Ishikawa (cell line): ENCODE results near the gene ADAM11.

ENCODE experiments used
- CEBPB ChIP-seq: IDR thresholded peaks from 2 replicates; pipeline ENCODE4 v1.6.1; 2012
- CREB1 ChIP-seq: IDR thresholded peaks from 2 replicates; pipeline ENCODE4 v1.6.1; 2012; ENCODE audit warnings: low read depth
- EGR1 ChIP-seq: IDR thresholded peaks from 2 replicates; pipeline ENCODE4 v1.6.1; 2012
- EP300 ChIP-seq: IDR thresholded peaks from 2 replicates; pipeline ENCODE4 v1.6.1; 2012; ENCODE audit warnings: borderline replicate concordance
- FOXM1 ChIP-seq: IDR thresholded peaks from 2 replicates; pipeline ENCODE4 v1.6.1; 2012; ENCODE audit warnings: low read depth, borderline replicate concordance
- MAX ChIP-seq: IDR thresholded peaks from 2 replicates; pipeline ENCODE4 v1.6.1; 2012
- NFIC ChIP-seq: IDR thresholded peaks from 2 replicates; pipeline ENCODE4 v1.6.1; 2012
- RAD21 ChIP-seq: IDR thresholded peaks from 2 replicates; pipeline ENCODE4 v1.6.1; 2012; ENCODE audit warnings: low read depth
- REST ChIP-seq: IDR thresholded peaks from 2 replicates; pipeline ENCODE4 v1.6.1; 2012; ENCODE audit warnings: low read depth, mild to moderate bottlenecking
- TAF1 ChIP-seq: IDR thresholded peaks from 2 replicates; pipeline ENCODE4 v1.6.1; 2012; ENCODE audit warnings: low read depth, mild to moderate bottlenecking
- TCF12 ChIP-seq: IDR thresholded peaks from 2 replicates; pipeline ENCODE4 v1.6.1; 2012; ENCODE audit warnings: low read depth
- TEAD4 ChIP-seq: IDR thresholded peaks from 2 replicates; pipeline ENCODE4 v1.6.1; 2012
- YY1 ChIP-seq: IDR thresholded peaks from 2 replicates; pipeline ENCODE4 v1.6.1; 2012; ENCODE audit warnings: low read depth
- ZBTB7A ChIP-seq: IDR thresholded peaks from 2 replicates; pipeline ENCODE4 v1.6.1; 2012; ENCODE audit warnings: low read depth
- TF ChIP-seq, protein P1 (sequence below): IDR thresholded peaks from 2 replicates; pipeline ENCODE4 v1.6.1; 2012

ADAM11 gene

GRCh38 chr17:44752953-44753861, 5.6 kb upstream of the ADAM11 start:
- TF ChIP-seq TAF1 (no peak), RAD21 (no peak), CREB1 (no peak)

- TF ChIP-seq CREB1 (no peak), YY1 (no peak)
These were observed 4.5 kb upstream of the ADAM11 start for GRCh38 chr17:44754276-44754675.

DNA sequence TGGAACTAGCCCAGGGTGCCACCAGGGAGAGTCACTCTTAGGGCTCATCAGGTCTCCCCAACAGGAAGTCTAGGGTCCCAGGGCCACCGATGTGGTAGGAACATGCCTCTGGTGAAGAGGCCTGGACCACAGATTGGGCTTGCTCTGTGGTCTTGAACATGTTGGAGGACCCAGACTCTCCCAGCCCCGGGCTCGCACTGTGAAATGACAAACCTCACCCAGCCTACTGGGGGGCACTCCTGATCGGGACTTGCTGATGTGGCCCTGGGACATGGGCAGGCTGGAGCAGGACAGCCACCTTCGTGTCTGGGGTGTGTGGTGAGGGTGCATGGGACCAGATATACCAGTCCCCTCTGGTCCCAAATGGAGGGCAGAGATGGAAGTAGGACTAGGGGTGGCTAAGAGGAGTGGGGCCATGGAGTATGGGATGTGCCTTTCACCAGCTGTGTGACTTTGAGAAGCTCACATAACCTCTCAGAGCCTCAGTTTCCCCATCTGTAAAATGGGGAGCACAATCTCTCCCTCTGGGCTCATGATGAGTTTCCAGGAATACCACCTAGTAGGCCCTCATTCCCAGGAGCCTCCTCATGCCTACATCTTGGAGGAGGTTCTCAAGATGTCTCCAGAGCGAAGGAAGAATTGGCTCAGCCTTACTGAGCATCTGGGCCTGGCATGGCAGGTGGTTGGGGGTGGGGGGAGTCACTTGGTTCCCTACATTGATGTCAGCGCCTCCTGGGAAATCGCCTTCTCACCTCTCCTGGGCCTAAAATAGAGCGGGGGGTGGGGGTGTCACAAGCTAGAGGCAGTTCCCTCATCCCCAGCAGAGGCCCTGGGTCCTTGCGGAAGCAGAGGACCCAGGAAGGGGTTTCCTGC, 1.5 kb upstream of the ADAM11 start:
- TF ChIP-seq NFIC (no peak), REST (no peak), ZBTB7A (no peak), CREB1 (no peak), RAD21 (no peak), TCF12 (no peak), EP300 (no peak), FOXM1 (no peak), YY1 (no peak), TEAD4 (no peak), TAF1 (no peak), EGR1 (no peak), CEBPB (no peak)
- TF ChIP-seq, protein P1, sequence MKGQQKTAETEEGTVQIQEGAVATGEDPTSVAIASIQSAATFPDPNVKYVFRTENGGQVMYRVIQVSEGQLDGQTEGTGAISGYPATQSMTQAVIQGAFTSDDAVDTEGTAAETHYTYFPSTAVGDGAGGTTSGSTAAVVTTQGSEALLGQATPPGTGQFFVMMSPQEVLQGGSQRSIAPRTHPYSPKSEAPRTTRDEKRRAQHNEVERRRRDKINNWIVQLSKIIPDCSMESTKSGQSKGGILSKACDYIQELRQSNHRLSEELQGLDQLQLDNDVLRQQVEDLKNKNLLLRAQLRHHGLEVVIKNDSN, result no peak

GRCh38 chr17:44757918-44758413, 822 bp upstream of the ADAM11 start:
- TF ChIP-seq REST (no peak), TCF12 (no peak), MAX (0 out of 2 replicates have a peak, but pooled peaks have one; percentile 2), CEBPB (no peak), YY1 (no peak)
- TF ChIP-seq, protein P1, result no peak

- TF ChIP-seq RAD21 (no peak), MAX (no peak), FOXM1 (no peak)
These were observed 513 bp downstream of the ADAM11 start for GRCh38 chr17:44759086-44759915.

GRCh38 chr17:44759916-44760243, 1.1 kb downstream of the ADAM11 start:
- TF ChIP-seq MAX (no peak), ZBTB7A (no peak), CEBPB (no peak), EP300 (no peak), REST (no peak), FOXM1 (no peak), NFIC (no peak), YY1 (no peak), TEAD4 (no peak), TAF1 (no peak), RAD21 (no peak), TCF12 (no peak), CREB1 (no peak), EGR1 (no peak)
- TF ChIP-seq, protein P1, result no peak
